Cardiac muscle cell (in vitro differentiated cells and primary cell): Measurements from ENCODE around the gene UGT8. TPM values are rescaled to one million over a fixed set of nuclear protein-coding genes. Genes with fewer than 3 reads are reported as not detected.

Source experiments
- DNase-seq, 2 donors: peaks; one replicate each; pipeline versions ENCODE4 v3.0.0 to v3.0.0-alpha.2; 2010 to 2017; ENCODE audit warnings: low read depth in 1 of 2, low spot score in 1 of 2
- H3K27ac ChIP-seq: fragments of 200-600 bp; sonication (generic); 2 replicates; pipeline ENCODE4 v1.5.1; 2016
- H3K27me3 ChIP-seq: fragments of 200-600 bp; sonication (generic); 2 replicates; pipeline ENCODE4 v1.6.0; 2016; ENCODE audit warnings: control low read depth
- H3K36me3 ChIP-seq: fragments of 200-600 bp; sonication (generic); 2 replicates; pipeline ENCODE4 v1.5.1; 2016; ENCODE audit warnings: control low read depth
- H3K4me1 ChIP-seq: fragments of 200-600 bp; sonication (generic); 2 replicates; pipeline ENCODE4 v1.8.1; 2017; ENCODE audit warnings: low read depth, mild to moderate bottlenecking, mixed run types
- H3K4me3 ChIP-seq: fragments of 200-600 bp; sonication (generic); 2 replicates; pipeline ENCODE4 v1.5.1; 2016; ENCODE audit warnings: mild to moderate bottlenecking
- H3K9me3 ChIP-seq: fragments of 200-600 bp; sonication (generic); 2 replicates; pipeline ENCODE4 v1.5.1; 2017; ENCODE audit warnings: low read depth, mild to moderate bottlenecking, control low read depth
- CTCF ChIP-seq: IDR thresholded peaks from 2 replicates; pipeline ENCODE4 v1.5.1; 2012; ENCODE audit warnings: low read depth, mild to moderate bottlenecking, low read length
- polyA plus RNA-seq: library from polyadenylated mRNA; unstranded; fragments of >200 nt; fragmentation: Nextera tagmentation; extraction: Ambion mirVana; gene quantifications from 2 replicates; pipeline ENCODE4 v1.2.1, GENCODE V29; 2016
- total RNA-seq: library from RNA; depleted of rRNA; stranded (reverse); fragments of >200 nt; gene quantifications from 2 replicates; pipeline ENCODE4 v1.2.3, GENCODE V29; 2016

The UGT8 gene
- total and polyA plus RNA-seq, 2 experiments from 2014 or later: 0.36 to 0.43 TPM

GRCh38 chr4:114649908-114650307, 51.3 kb downstream of the UGT8 start:
- no peaks in the 10 kb centered on the region for H3K36me3 ChIP-seq
- no peaks in the 10 kb centered on the region for H3K9me3 ChIP-seq
- TF ChIP-seq CTCF: no peak
- peaks cover 14% of the 10 kb centered on the region for H3K4me1 ChIP-seq
- DNase-seq: no peak
- H3K27ac ChIP-seq: no peak overlapping the region
- no peaks in the 10 kb centered on the region for H3K27me3 ChIP-seq
- no peak overlapping the region for H3K4me3 ChIP-seq

GRCh38 chr4:114653675-114654074, 55.1 kb downstream of the UGT8 start:
- Histone ChIP-seq H3K27me3 (no peaks in the 10 kb centered on the region), H3K36me3 (no peaks in the 10 kb centered on the region), H3K27ac (no peak overlapping the region), H3K4me1 (peaks cover 14% of the 10 kb centered on the region), H3K9me3 (no peaks in the 10 kb centered on the region), H3K4me3 (no peak overlapping the region)
- no peak for DNase-seq
- TF ChIP-seq CTCF: no peak

- H3K9me3 ChIP-seq: no peaks in the 10 kb centered on the region
- no peak for TF ChIP-seq CTCF
- no peak overlapping the region for H3K27ac ChIP-seq
- peaks cover 14% of the 10 kb centered on the region for H3K4me1 ChIP-seq
- H3K36me3 ChIP-seq: no peaks in the 10 kb centered on the region
- H3K27me3 ChIP-seq: no peaks in the 10 kb centered on the region
- DNase-seq: no peak
- no peak overlapping the region for H3K4me3 ChIP-seq
These were observed 56.0 kb downstream of the UGT8 start for GRCh38 chr4:114654592-114654991.

- TF ChIP-seq CTCF: no peak
These were observed 59.6 kb downstream of the UGT8 start for GRCh38 chr4:114658179-114658578.

GRCh38 chr4:114658776-114659175, 60.2 kb downstream of the UGT8 start:
- DNase-seq: no peak
- Histone ChIP-seq H3K9me3 (no peaks in the 10 kb centered on the region), H3K27ac (no peak overlapping the region), H3K27me3 (no peaks in the 10 kb centered on the region), H3K4me1 (no peaks in the 10 kb centered on the region), H3K4me3 (no peak overlapping the region), H3K36me3 (no peaks in the 10 kb centered on the region)
- no peak for TF ChIP-seq CTCF

More at GRCh38 chr4:114658179-114658578, 59.6 kb downstream of the UGT8 start:
- no peak overlapping the region for H3K4me3 ChIP-seq
- H3K27me3 ChIP-seq: no peaks in the 10 kb centered on the region
- H3K36me3 ChIP-seq: no peaks in the 10 kb centered on the region
- H3K27ac ChIP-seq: no peak overlapping the region
- no peak for DNase-seq
- H3K4me1 ChIP-seq: no peaks in the 10 kb centered on the region
- no peaks in the 10 kb centered on the region for H3K9me3 ChIP-seq
